ENCODE data around the gene FNDC3B. TPM values are rescaled to one million over a fixed set of nuclear protein-coding genes. Genes with fewer than 3 reads are reported as not detected.
A peak's percentile ranks its signal among the peaks of the same experiment; 100 is the strongest.

Gene FNDC3B
- total and polyA plus RNA-seq, 9 of the 15 experiments (the other 6 are each of a cell fraction or from before 2014, with no cell fraction given), result 7.0 to 35.8 (median 16.2) TPM

DNA sequence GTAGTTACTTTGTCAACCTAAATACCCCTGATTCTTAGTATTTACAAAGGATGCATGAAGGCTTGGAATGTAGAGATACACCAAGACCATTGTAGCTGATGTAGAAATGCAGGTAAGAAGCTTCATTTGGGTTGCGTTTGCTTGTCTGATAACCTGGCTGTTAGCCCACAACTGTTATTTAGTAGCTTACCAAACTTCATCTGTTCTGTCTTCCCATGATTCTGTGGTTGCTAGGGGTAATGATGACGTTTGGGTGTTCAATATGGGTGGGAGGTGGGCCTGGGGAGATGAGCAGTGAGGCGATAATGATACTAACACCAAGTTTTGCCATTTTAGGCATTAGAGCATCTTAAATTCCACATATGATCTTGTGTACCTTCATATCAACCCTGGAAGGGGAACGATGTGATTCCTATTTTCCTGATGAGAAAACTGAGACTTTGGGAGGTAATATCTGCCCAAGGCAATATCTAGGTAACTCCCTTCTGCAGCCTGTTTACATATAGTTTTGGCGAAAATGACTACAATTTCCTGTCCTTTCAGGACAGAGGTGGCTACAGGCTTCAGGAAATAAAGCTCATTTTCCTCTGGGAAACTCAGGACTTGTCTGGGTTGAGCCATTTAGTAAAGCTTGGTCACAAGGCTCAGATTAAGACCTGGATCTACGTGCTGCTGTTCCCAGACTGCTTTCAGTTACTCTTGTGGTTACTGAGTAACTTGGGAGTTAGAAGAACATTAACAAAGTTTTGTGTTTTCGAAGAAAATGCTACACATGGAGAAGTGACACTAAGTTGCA, 26.8 kb downstream of the FNDC3B start:
- peak overlapping the region in 1 of 2 experiments; percentile 51; a peak in 2 of 4 replicates for H3K9ac ChIP-seq (ENCODE audit: insufficient read depth in 1 of 2, low read depth in 2 of 2, low read length in 2 of 2)
- no peak for FAIRE-seq
- H3K4me2 ChIP-seq (ENCODE audit: insufficient read depth, low read length), result peak overlapping the region; percentile 58
- no peaks in the 10 kb centered on the region for H3K9me1 ChIP-seq (ENCODE audit: control insufficient read depth, insufficient read depth, low read length)
- DNase-seq (ENCODE audit: extremely low read depth in 1 of 4, low spot score in 3 of 4), result no peak
- H3K27ac ChIP-seq (ENCODE audit: extremely low read depth, low read depth, low read length), result peak overlapping the region; percentile 92
- peaks cover 11 to 57% of the 10 kb centered on the region in 2 experiments for H3K4me1 ChIP-seq (replicated peaks in 1 of 2; ENCODE audit: control insufficient read depth in 2 of 2, insufficient read depth in 2 of 2, low read length in 2 of 2)
- WGBS (ENCODE audit: insufficient coverage, low coverage, missing lambda C conversion rate), result 11% methylated on average over 7 of the region's 7 CpGs
- H2AFZ ChIP-seq (ENCODE audit: low read depth, low read length), result no peak overlapping the region
- peaks cover 17% of the 10 kb centered on the region; the same call in 2 of the 3 replicates for H3K36me3 ChIP-seq (ENCODE audit: control insufficient read depth, insufficient read depth, low read length)
- in situ Hi-C loops (cut with MboI) (no loop called here), intact Hi-C loops (cut with micrococcal nuclease) (loop anchor here (5.0 kb wide), 1 partner anchor 41 kb away; no protein-coding TSS in a partner anchor)
- no peaks in the 10 kb centered on the region for H3K27me3 ChIP-seq (ENCODE audit: control insufficient read depth in 2 of 2, insufficient read depth in 2 of 2, low read length in 2 of 2)
- POLR2A ChIA-PET, result interaction anchor here (0.9 to 2.7 kb wide), 10 partner anchors 9 to 684 kb away, joined by 3 to 11 read pairs (median 4); partner anchors contain the start of gene ECT2
- CTCF ChIA-PET (ENCODE audit: low intra/inter-chr PET ratio), result no interaction called here
- BruUV-seq (replicated peaks), result no TSS peak
- H3K79me2 ChIP-seq (ENCODE audit: control insufficient read depth, insufficient read depth, low read length), result peaks cover 93% of the 10 kb centered on the region
- ATAC-seq, result peak; percentile 33
- peaks cover 2% of the 10 kb centered on the region; the same call in 1 of the 2 replicates for H3K9me3 ChIP-seq (replicated peaks; ENCODE audit: control insufficient read depth, insufficient read depth, low read depth, low read length)
- H4K20me1 ChIP-seq (replicated peaks; ENCODE audit: control insufficient read depth, insufficient read depth, low read length), result no peaks in the 10 kb centered on the region; the same call in 1 of the 2 replicates
- no peak overlapping the region for H3K4me3 ChIP-seq
- TF ChIP-seq TEAD1 (CRISPR knock-in tag; IDR thresholded peaks at IDR 0.05) (0 out of 4 replicates have a peak, but pooled peaks of 1 of the 2 experiments have one; percentile 53), RAD21 (CRISPR knock-in tag; conservative IDR thresholded peaks at IDR 0.05 in 1 of 2, IDR thresholded peaks at IDR 0.05 in 1 of 2) (0 out of 4 replicates have a peak, but pooled peaks of 1 of the 2 experiments have one; percentile 1), ZNF431 (CRISPR knock-in tag; IDR thresholded peaks at IDR 0.05) (peak; percentile 21; the same call in 1 of the 2 replicates), ZNF766 (CRISPR knock-in tag; conservative IDR thresholded peaks at IDR 0.05) (0 out of 2 replicates have a peak, but pooled peaks have one; percentile 19), HMBOX1 (IDR thresholded peaks at IDR 0.05) (peak; percentile 87), RBBP5 (IDR thresholded peaks at IDR 0.05; ENCODE audit: borderline replicate concordance, insufficient read depth, low read length, poor library complexity, severe bottlenecking) (peak; percentile 49), ATF1 (CRISPR knock-in tag; IDR thresholded peaks at IDR 0.05) (no peak), ATF1 (tag; IDR thresholded peaks at IDR 0.05) (peak; percentile 44; the same call in 1 of the 2 replicates), KAT8 (IDR thresholded peaks at IDR 0.05; ENCODE audit: low read depth) (no peak)
- TF ChIP-seq, protein P1, sequence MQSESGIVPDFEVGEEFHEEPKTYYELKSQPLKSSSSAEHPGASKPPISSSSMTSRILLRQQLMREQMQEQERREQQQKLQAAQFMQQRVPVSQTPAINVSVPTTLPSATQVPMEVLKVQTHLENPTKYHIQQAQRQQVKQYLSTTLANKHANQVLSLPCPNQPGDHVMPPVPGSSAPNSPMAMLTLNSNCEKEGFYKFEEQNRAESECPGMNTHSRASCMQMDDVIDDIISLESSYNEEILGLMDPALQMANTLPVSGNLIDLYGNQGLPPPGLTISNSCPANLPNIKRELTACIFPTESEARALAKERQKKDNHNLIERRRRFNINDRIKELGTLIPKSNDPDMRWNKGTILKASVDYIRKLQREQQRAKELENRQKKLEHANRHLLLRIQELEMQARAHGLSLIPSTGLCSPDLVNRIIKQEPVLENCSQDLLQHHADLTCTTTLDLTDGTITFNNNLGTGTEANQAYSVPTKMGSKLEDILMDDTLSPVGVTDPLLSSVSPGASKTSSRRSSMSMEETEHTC (IDR thresholded peaks at IDR 0.05), result 0 out of 2 replicates have a peak, but pooled peaks have one; percentile 25
- TF ChIP-seq, protein P2, sequence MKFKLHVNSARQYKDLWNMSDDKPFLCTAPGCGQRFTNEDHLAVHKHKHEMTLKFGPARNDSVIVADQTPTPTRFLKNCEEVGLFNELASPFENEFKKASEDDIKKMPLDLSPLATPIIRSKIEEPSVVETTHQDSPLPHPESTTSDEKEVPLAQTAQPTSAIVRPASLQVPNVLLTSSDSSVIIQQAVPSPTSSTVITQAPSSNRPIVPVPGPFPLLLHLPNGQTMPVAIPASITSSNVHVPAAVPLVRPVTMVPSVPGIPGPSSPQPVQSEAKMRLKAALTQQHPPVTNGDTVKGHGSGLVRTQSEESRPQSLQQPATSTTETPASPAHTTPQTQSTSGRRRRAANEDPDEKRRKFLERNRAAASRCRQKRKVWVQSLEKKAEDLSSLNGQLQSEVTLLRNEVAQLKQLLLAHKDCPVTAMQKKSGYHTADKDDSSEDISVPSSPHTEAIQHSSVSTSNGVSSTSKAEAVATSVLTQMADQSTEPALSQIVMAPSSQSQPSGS (CRISPR knock-in tag; IDR thresholded peaks at IDR 0.05), result no peak
- TF ChIP-seq, protein P3, sequence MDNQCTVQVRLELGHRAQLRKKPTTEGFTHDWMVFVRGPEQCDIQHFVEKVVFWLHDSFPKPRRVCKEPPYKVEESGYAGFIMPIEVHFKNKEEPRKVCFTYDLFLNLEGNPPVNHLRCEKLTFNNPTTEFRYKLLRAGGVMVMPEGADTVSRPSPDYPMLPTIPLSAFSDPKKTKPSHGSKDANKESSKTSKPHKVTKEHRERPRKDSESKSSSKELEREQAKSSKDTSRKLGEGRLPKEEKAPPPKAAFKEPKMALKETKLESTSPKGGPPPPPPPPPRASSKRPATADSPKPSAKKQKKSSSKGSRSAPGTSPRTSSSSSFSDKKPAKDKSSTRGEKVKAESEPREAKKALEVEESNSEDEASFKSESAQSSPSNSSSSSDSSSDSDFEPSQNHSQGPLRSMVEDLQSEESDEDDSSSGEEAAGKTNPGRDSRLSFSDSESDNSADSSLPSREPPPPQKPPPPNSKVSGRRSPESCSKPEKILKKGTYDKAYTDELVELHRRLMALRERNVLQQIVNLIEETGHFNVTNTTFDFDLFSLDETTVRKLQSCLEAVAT (IDR thresholded peaks at IDR 0.05), result no peak
